Right lobe of liver (tissue), 6 donors: ENCODE results near the gene DNAJC13. TPM values are rescaled to one million over a fixed set of nuclear protein-coding genes. Genes with fewer than 3 reads are reported as not detected.

Experiments used
- ATAC-seq, 4 donors: fragments of 200-7000 bp; cut with Tn5 transposase; one replicate each; pipeline ENCODE4 v1.9.1; 2020; ENCODE audit warnings: mild to moderate bottlenecking in 4 of 4, moderate library complexity in 4 of 4
- DNase-seq, 3 donors: peaks; one replicate each; pipeline ENCODE4 v3.0.0-alpha.2; 2020
- H3K27ac ChIP-seq, 3 donors: fragments of 200-600 bp; one replicate each; pipeline ENCODE4 v1.8.0; 2022
- H3K27me3 ChIP-seq, 2 donors: fragments of 200-600 bp; one replicate each; pipeline ENCODE4 v1.8.0; 2022
- H3K36me3 ChIP-seq, 4 donors: fragments of 200-600 bp; sonication (generic) in 1 of 4; one replicate each; pipeline versions ENCODE4 v1.5.1 to v1.8.0; 2017 to 2022; ENCODE audit warnings: control low read depth in 1 of 4
- H3K4me1 ChIP-seq, 4 donors: fragments of 200-600 bp; sonication (generic) in 1 of 4; one replicate each; pipeline versions ENCODE4 v1.5.1 to v1.8.0; 2017 to 2022; ENCODE audit warnings: control low read depth in 1 of 4
- H3K4me3 ChIP-seq, 3 donors: fragments of 200-600 bp; one replicate each; pipeline ENCODE4 v1.8.0; 2022
- H3K9me3 ChIP-seq, 4 donors: fragments of 200-600 bp; sonication (generic) in 1 of 4; one replicate each; pipeline versions ENCODE4 v1.5.1 to v1.8.0; 2017 to 2022; ENCODE audit warnings: control low read depth in 1 of 4
- CTCF ChIP-seq, 4 donors: fragments of 200-600 bp in 3 of 4; fragments of 450-650 bp in 1 of 4; IDR thresholded peaks; one replicate each; pipeline versions ENCODE4 v1.5.1 to v1.8.0; 2016 to 2022; ENCODE audit warnings: antibody characterized with exemption in 4 of 4, mild to moderate bottlenecking in 2 of 4
- POLR2A ChIP-seq: fragments of 450-650 bp; IDR thresholded peaks from one replicate; pipeline ENCODE4 v1.6.1; 2017; ENCODE audit warnings: antibody characterized with exemption, mild to moderate bottlenecking
- WGBS: methylation state at CpG from one replicate; pipeline ENCODE4 v1.1.6; 2018; ENCODE audit warnings: low coverage, low lambda C conversion rate; ENCODE audit not compliant: insufficient coverage; ENCODE audit errors: missing lambda C conversion rate; 5-methylcytosine and 5-hydroxymethylcytosine counted together
- intact Hi-C, 2 donors: fragments of 100-400 bp; cut with DNase I; formaldehyde crosslinking; loops; one replicate each; pipeline versions ENCODE4 v1.11.2 to v1.14.1; 2022
- total RNA-seq, 6 experiments: library from RNA; depleted of rRNA in 2 of 6; stranded (reverse); fragments of >200 nt in 2 of 6; fragmentation: NEBNext Ultra II Directional in 3 of 6; extraction: Animal tissue kit (Norgen Biotek cat#: 25700) in 3 of 6; gene quantifications; one replicate each; pipeline versions ENCODE4 v1.1.0 to v1.2.4, GENCODE V29; 2016 to 2023
- donor health status: DM: no; HTN: yes; CAD: no.
- donor health status: DM: no; HTN: no; CAD: no.
- donor health status: DM: no; HTN: no; CAD: no.
- donor health status: DM: no; HTN: yes; CAD: no.
- donor health status: DM: no; HTN: yes; CAD: no.

The DNAJC13 gene
- total RNA-seq, 6 experiments from 2014 or later, result 12.6 to 19.4 (median 18.3) TPM

- no peak for ATAC-seq
- H3K36me3 ChIP-seq, result peaks cover 0 to 38% (median 14%) of the 10 kb centered on the region in 4 donors
- H3K4me3 ChIP-seq, result no peak overlapping the region
- no peak overlapping the region for H3K27ac ChIP-seq
- no peak for TF ChIP-seq CTCF (IDR thresholded peaks at IDR 0.05)
- intact Hi-C loops, result loop anchor here in 1 of 2 donors (10.0 kb wide), 1 partner anchor 114 kb away; no protein-coding TSS in a partner anchor
- WGBS, result 85% methylated on average over 3 of the region's 3 CpGs
- no peaks in the 10 kb centered on the region for H3K4me1 ChIP-seq
- DNase-seq, result no peak
- no peaks in the 10 kb centered on the region for H3K27me3 ChIP-seq
- H3K9me3 ChIP-seq, result no peaks in the 10 kb centered on the region
These were observed 113.3 kb downstream of the DNAJC13 start for GRCh38 chr3:132530624-132531023.

DNA sequence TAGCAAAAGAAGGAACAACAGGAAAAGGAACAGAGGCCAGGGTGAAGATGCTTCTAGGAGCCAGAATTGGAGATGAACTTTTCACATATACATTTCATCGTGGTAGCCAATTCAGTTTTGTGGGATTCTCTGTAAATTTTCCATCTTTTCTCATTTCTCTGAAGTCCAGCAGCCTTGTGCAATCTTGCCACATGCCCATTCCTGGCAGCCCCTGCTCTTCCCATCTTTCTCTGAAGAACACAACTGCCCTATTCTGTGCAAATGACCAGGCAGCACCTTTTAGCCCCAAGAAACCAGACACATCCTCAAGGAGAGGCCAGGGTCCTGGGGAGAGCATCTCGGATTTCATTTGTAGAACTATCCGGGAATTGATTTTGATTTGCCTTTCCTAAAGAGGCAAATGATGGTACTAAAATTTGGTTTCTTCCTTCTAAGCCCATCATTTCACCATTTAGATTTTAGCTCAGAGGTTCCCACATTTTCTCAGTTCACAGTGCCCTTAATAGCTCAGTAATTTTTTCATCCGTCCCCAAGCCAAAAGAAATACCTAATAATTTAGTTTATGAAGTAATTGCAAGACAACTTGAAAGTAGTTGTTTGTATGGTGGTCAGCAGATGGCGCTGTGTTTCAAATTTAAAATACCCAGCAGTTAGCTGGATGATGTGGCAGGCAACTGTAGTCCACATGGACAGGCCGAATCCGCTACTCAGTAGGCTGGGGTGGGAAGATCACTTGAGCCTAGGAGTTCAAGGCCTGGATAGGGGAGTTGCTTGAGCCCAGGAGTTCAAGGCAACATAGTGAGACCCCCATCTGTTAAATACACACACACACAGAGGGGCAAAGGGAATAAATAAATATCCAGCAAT, 118.5 kb downstream of the DNAJC13 start:
- H3K4me1 ChIP-seq, result no peaks in the 10 kb centered on the region
- TF ChIP-seq CTCF (IDR thresholded peaks at IDR 0.05), result peak; percentile 58 to 68 (median 62)
- no peak for TF ChIP-seq POLR2A
- H3K27ac ChIP-seq, result no peak overlapping the region
- peaks cover 0 to 25% (median 7%) of the 10 kb centered on the region in 4 donors for H3K36me3 ChIP-seq
- no peaks in the 10 kb centered on the region for H3K9me3 ChIP-seq
- 48% methylated on average over 7 of the region's 7 CpGs for WGBS
- DNase-seq (peak in 2 of 3 donors; percentile 30 to 60), ATAC-seq (peak; percentile 90 to 94 (median 92))
- no peaks in the 10 kb centered on the region for H3K27me3 ChIP-seq
- no peak overlapping the region for H3K4me3 ChIP-seq
- intact Hi-C loops, result loop anchor here in 1 of 2 donors (10.0 kb wide), 1 partner anchor 109 kb away; no protein-coding TSS in a partner anchor

DNA sequence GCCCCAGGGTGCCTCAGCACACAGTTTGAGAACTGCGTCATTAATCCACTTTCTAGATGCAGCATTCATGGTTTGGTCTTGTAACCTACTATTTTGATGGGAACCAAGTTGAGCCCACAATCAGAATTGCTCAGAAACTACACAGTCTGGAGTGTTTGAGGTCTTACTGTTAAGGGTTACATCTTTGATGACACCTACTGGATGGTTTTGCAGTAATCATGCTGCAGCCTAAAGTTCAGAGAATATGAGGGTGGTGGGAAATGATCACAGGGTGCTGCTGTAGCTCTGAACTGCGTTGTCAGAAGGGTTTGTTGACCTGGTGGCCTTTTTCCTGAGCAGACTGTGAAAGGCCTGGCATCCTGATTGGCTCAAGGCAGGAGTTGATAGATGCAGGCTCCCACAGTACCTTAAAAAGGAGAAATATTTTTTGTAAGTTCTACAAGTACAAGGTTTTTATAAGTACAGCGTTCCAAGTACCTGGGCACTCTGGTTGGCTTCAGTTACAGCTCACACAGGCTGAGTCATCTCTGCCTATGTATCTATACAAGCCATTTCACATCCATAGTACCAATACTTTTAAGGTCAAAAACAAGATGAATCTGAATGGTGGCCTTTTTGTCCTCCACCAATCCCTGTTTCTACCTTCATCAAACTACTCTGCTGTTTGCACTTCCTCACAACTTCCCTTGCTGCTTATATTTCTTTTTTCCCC, 119.3 kb downstream of the DNAJC13 start:
- ATAC-seq (peak in 1 of 4 donors; percentile 16), DNase-seq (no peak)
- H3K4me3 ChIP-seq, result no peak overlapping the region
- H3K27ac ChIP-seq, result no peak overlapping the region
- no peaks in the 10 kb centered on the region for H3K27me3 ChIP-seq
- WGBS, result 81% methylated on average over 2 of the region's 3 CpGs
- H3K36me3 ChIP-seq, result peaks cover 0 to 20% (median 7%) of the 10 kb centered on the region in 4 donors
- H3K4me1 ChIP-seq, result no peaks in the 10 kb centered on the region
- TF ChIP-seq CTCF (IDR thresholded peaks at IDR 0.05) (no peak), POLR2A (no peak)
- intact Hi-C loops, result loop anchor here in 1 of 2 donors (10.0 kb wide), 1 partner anchor 108 kb away; no protein-coding TSS in a partner anchor
- H3K9me3 ChIP-seq, result no peaks in the 10 kb centered on the region

DNA sequence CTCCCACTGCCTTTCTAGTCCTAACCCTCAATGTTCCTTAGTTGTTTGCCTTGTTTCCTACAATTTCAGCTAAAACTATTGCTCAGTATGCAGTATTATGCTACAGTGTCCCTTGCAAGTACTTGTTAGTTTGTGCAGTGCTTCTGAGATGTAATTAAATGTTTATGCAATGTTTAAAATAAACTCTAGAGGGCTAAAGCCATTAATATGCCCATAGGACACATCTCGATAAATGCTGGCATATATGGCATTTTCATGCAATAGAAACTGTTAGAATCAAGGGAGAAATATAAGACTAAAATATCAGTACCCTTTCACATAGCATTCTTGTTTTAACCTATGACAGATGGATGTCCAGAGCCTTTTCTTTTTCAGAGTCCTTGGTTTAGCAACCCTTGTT, 120.0 kb downstream of the DNAJC13 start:
- no peaks in the 10 kb centered on the region for H3K4me1 ChIP-seq
- ATAC-seq (no peak), DNase-seq (no peak)
- intact Hi-C loops, result loop anchor here in 1 of 2 donors (10.0 kb wide), 1 partner anchor 108 kb away; no protein-coding TSS in a partner anchor
- no peak for TF ChIP-seq CTCF (IDR thresholded peaks at IDR 0.05)
- TF ChIP-seq POLR2A, result no peak
- no peaks in the 10 kb centered on the region for H3K9me3 ChIP-seq
- WGBS, result 93% methylated on average over 1 of the region's 1 CpG
- H3K27me3 ChIP-seq, result no peaks in the 10 kb centered on the region
- no peak overlapping the region for H3K4me3 ChIP-seq
- no peak overlapping the region for H3K27ac ChIP-seq
- peaks cover 0 to 20% (median 7%) of the 10 kb centered on the region in 4 donors for H3K36me3 ChIP-seq
